MM.1S (cell line): ENCODE measurements around the gene ENTPD8.

Source experiments
- DNase-seq: peaks from one replicate; pipeline ENCODE4 v3.0.0-alpha.2; 2015
- H2AFZ ChIP-seq: fragments of 300-600 bp; sonication (generic); 2 replicates; pipeline ENCODE4 v1.6.0; 2016; ENCODE audit warnings: antibody characterized with exemption, low read length
- H3F3A ChIP-seq: fragments of 300-600 bp; sonication (generic); 2 replicates; pipeline ENCODE4 v1.6.1; 2016; ENCODE audit warnings: mild to moderate bottlenecking, antibody characterized with exemption, low read length, moderate library complexity, mixed read lengths; ENCODE audit not compliant: insufficient read depth
- H3K27ac ChIP-seq: fragments of 300-600 bp; sonication (generic); 2 replicates; pipeline ENCODE4 v1.5.1; 2016; ENCODE audit warnings: mild to moderate bottlenecking, low read length
- H3K27me3 ChIP-seq: fragments of 300-600 bp; sonication (generic); replicated peaks from 2 replicates; pipeline ENCODE4 v1.6.0; 2016; ENCODE audit warnings: low read length; ENCODE audit not compliant: insufficient read depth
- H3K36me3 ChIP-seq: fragments of 300-600 bp; sonication (generic); replicated peaks from 2 replicates; pipeline ENCODE4 v1.6.1; 2016; ENCODE audit warnings: mild to moderate bottlenecking, low read length, mixed read lengths; ENCODE audit not compliant: insufficient read depth
- H3K4me1 ChIP-seq: fragments of 300-600 bp; sonication (generic); 2 replicates; pipeline ENCODE4 v1.6.1; 2016; ENCODE audit warnings: low read length, mixed read lengths
- H3K4me2 ChIP-seq: fragments of 300-600 bp; sonication (generic); 2 replicates; pipeline ENCODE4 v1.6.0; 2016; ENCODE audit warnings: low read depth, low read length
- H3K4me3 ChIP-seq: fragments of 300-600 bp; sonication (generic); 2 replicates; pipeline ENCODE4 v1.5.1; 2016; ENCODE audit warnings: low read length, mixed read lengths
- H3K79me2 ChIP-seq: fragments of 300-600 bp; sonication (generic); 2 replicates; pipeline ENCODE4 v1.6.1; 2016; ENCODE audit warnings: mixed run types, low read length, mixed read lengths
- H3K9ac ChIP-seq: fragments of 300-600 bp; sonication (generic); 2 replicates; pipeline ENCODE4 v1.6.1; 2016; ENCODE audit warnings: low read length, mixed read lengths
- H3K9me2 ChIP-seq: fragments of 300-600 bp; sonication (generic); replicated peaks from 2 replicates; pipeline ENCODE4 v1.6.1; 2016; ENCODE audit warnings: mild to moderate bottlenecking, low read length, mixed read lengths; ENCODE audit not compliant: insufficient read depth
- H3K9me3 ChIP-seq: fragments of 300-600 bp; sonication (generic); replicated peaks from 2 replicates; pipeline ENCODE4 v1.6.1; 2016; ENCODE audit warnings: mild to moderate bottlenecking, low read length, mixed read lengths; ENCODE audit not compliant: insufficient read depth
- H4K20me1 ChIP-seq: fragments of 300-600 bp; sonication (generic); 2 replicates; pipeline ENCODE4 v1.6.1; 2016; ENCODE audit warnings: mild to moderate bottlenecking, low read length, moderate library complexity, mixed read lengths; ENCODE audit not compliant: insufficient read depth
- CTCF ChIP-seq: fragments of 300-600 bp; sonication (generic); IDR thresholded peaks from 2 replicates; pipeline ENCODE4 v1.5.1; 2016; ENCODE audit warnings: antibody characterized with exemption, low read length, mixed read lengths
- EZH2 ChIP-seq: fragments of 300-600 bp; sonication (generic); optimal IDR thresholded peaks from 2 replicates; pipeline ENCODE3; 2017; ENCODE audit warnings: low read depth, mild to moderate bottlenecking, antibody characterized with exemption, low read length, mixed read lengths
- EZH2phosphoT487 ChIP-seq: fragments of 300-600 bp; sonication (generic); IDR thresholded peaks from 2 replicates; pipeline ENCODE4 v1.6.1; 2018; ENCODE audit warnings: antibody characterized with exemption, low read length

Gene ENTPD8

GRCh38 chr9:137461663-137462395 lies 20.7 kb upstream of the ENTPD8 start:
- Histone ChIP-seq H3K9me2 (no peaks in the 10 kb centered on the region), H2AFZ (no peak overlapping the region), H3K27me3 (peaks cover 17% of the 10 kb centered on the region; the same call in 1 of the 2 replicates), H4K20me1 (no peaks in the 10 kb centered on the region), H3K9me3 (no peaks in the 10 kb centered on the region), H3K4me2 (no peak overlapping the region), H3K79me2 (peaks cover 5% of the 10 kb centered on the region; the same call in 1 of the 2 replicates), H3K4me1 (0 out of 2 replicates have a peak, but pooled peaks cover 4% of the 10 kb centered on the region), H3F3A (no peaks in the 10 kb centered on the region), H3K36me3 (no peaks in the 10 kb centered on the region; the same call in 1 of the 2 replicates), H3K27ac (no peak overlapping the region), H3K4me3 (no peak overlapping the region), H3K9ac (no peak overlapping the region)
- no peak for DNase-seq
- TF ChIP-seq CTCF (no peak), EZH2 (no peak), EZH2phosphoT487 (no peak)

GRCh38 chr9:137461316-137461662 lies 20.1 kb upstream of the ENTPD8 start:
- Histone ChIP-seq H3K4me3 (no peak overlapping the region), H3K36me3 (no peaks in the 10 kb centered on the region; the same call in 1 of the 2 replicates), H3K27me3 (peaks cover 17% of the 10 kb centered on the region; the same call in 1 of the 2 replicates), H3K27ac (no peak overlapping the region), H3K4me2 (no peak overlapping the region), H3K9ac (no peak overlapping the region), H4K20me1 (no peaks in the 10 kb centered on the region), H3F3A (no peaks in the 10 kb centered on the region), H2AFZ (no peak overlapping the region), H3K4me1 (0 out of 2 replicates have a peak, but pooled peaks cover 4% of the 10 kb centered on the region), H3K9me3 (no peaks in the 10 kb centered on the region), H3K79me2 (peaks cover 5% of the 10 kb centered on the region; the same call in 1 of the 2 replicates), H3K9me2 (no peaks in the 10 kb centered on the region)
- no peak for DNase-seq
- no peak for TF ChIP-seq EZH2
- TF ChIP-seq EZH2phosphoT487: no peak
- TF ChIP-seq CTCF: no peak

- H3K4me2 ChIP-seq: no peak overlapping the region
- TF ChIP-seq EZH2phosphoT487: no peak
- no peak for TF ChIP-seq EZH2
- TF ChIP-seq CTCF: no peak
- H3K36me3 ChIP-seq: no peaks in the 10 kb centered on the region; the same call in 1 of the 2 replicates
- H3F3A ChIP-seq: no peaks in the 10 kb centered on the region
- no peak overlapping the region for H2AFZ ChIP-seq
- H4K20me1 ChIP-seq: no peaks in the 10 kb centered on the region
- 0 out of 2 replicates have a peak, but pooled peaks cover 4% of the 10 kb centered on the region for H3K4me1 ChIP-seq
- H3K27me3 ChIP-seq: peaks cover 14% of the 10 kb centered on the region; the same call in 1 of the 2 replicates
- H3K4me3 ChIP-seq: no peak overlapping the region
- no peaks in the 10 kb centered on the region for H3K9me3 ChIP-seq
- H3K27ac ChIP-seq: no peak overlapping the region
- no peak for DNase-seq
- H3K9ac ChIP-seq: no peak overlapping the region
- H3K79me2 ChIP-seq: peaks cover 5% of the 10 kb centered on the region; the same call in 1 of the 2 replicates
- H3K9me2 ChIP-seq: no peaks in the 10 kb centered on the region
Observed at GRCh38 chr9:137460363-137461315, 19.5 kb upstream of the ENTPD8 start.
